DMS53 treated with DMSO at 0.1 percent for 48 hours (cell line): ENCODE data around the gene MNX1.

ENCODE experiments used
- DNase-seq: peaks from one replicate; lab custom pipeline; 2025; ENCODE audit not compliant: unreplicated experiment; lab: John Stamatoyannopoulos, UW

MNX1 gene

GRCh38 chr7:157003756-157004520 is 6.5 kb downstream of the MNX1 start:
- DNase-seq: no peak

- DNase-seq: no peak
These were observed 7.1 kb downstream of the MNX1 start for GRCh38 chr7:157003445-157003755.

GRCh38 chr7:157002819-157003421 is 7.5 kb downstream of the MNX1 start:
- DNase-seq: no peak

- no peak for DNase-seq
These were observed 8.3 kb downstream of the MNX1 start for GRCh38 chr7:157001920-157002818.

GRCh38 chr7:157000741-157001653 is 9.5 kb downstream of the MNX1 start:
- no peak for DNase-seq

- no peak for DNase-seq
These were observed 10.3 kb downstream of the MNX1 start for GRCh38 chr7:156999958-157000726.

GRCh38 chr7:156998988-156999957 is 11.2 kb downstream of the MNX1 start:
- DNase-seq: no peak

- no peak for DNase-seq
These were observed 16.0 kb downstream of the MNX1 start for GRCh38 chr7:156994417-156994816.

- DNase-seq: no peak
These were observed 16.6 kb downstream of the MNX1 start for GRCh38 chr7:156993925-156994235.

GRCh38 chr7:156993021-156993924 is 17.2 kb downstream of the MNX1 start:
- no peak for DNase-seq

GRCh38 chr7:156989766-156990535 is 20.5 kb downstream of the MNX1 start:
- no peak for DNase-seq

- no peak for DNase-seq
These were observed 21.9 kb downstream of the MNX1 start for GRCh38 chr7:156988343-156989185.

- DNase-seq: no peak
These were observed 24.1 kb downstream of the MNX1 start for GRCh38 chr7:156986378-156986777.

- no peak for DNase-seq
These were observed 25.1 kb downstream of the MNX1 start for GRCh38 chr7:156985101-156985992.

- no peak for DNase-seq
These were observed 26.1 kb downstream of the MNX1 start for GRCh38 chr7:156984174-156984891.
